Central memory CD8-positive, alpha-beta T cell (primary cell): ENCODE data around the gene PLEKHF1.

ENCODE experiments used
- ATAC-seq: fragments of 150-1000 bp; cut with Tn5 transposase; replicated peaks from 2 replicates; pipeline ENCODE4 v1.10.0; 2022; ENCODE audit warnings: mild to moderate bottlenecking, moderate FRiP score, moderate number of reproducible peaks; ENCODE audit not compliant: poor library complexity, severe bottlenecking; ENCODE audit errors: extremely low read depth
- DNase-seq, 2 donors: peaks; one replicate each; pipeline ENCODE4 v3.0.0; 2021; ENCODE audit warnings: low spot score in 2 of 2
- H3K27ac Mint-ChIP-seq: one replicate; pipeline ENCODE4 v1.8.0; 2022; ENCODE audit warnings: low read depth, mild to moderate bottlenecking, moderate library complexity, mixed read lengths
- H3K27me3 Mint-ChIP-seq: one replicate; pipeline ENCODE4 v1.8.0; 2022; ENCODE audit warnings: mixed read lengths
- H3K36me3 Mint-ChIP-seq: one replicate; pipeline ENCODE4 v1.8.0; 2022; ENCODE audit warnings: mild to moderate bottlenecking, moderate library complexity, mixed read lengths; ENCODE audit not compliant: insufficient read depth
- H3K4me1 Mint-ChIP-seq: one replicate; pipeline ENCODE4 v1.8.0; 2022; ENCODE audit warnings: mixed read lengths
- H3K4me3 Mint-ChIP-seq: one replicate; pipeline ENCODE4 v1.8.0; 2022; ENCODE audit warnings: mild to moderate bottlenecking, moderate library complexity, mixed read lengths
- H3K9me3 Mint-ChIP-seq: one replicate; pipeline ENCODE4 v1.8.0; 2022; ENCODE audit warnings: mixed read lengths

PLEKHF1 gene

GRCh38 chr19:29694669-29695627, 29.7 kb downstream of the PLEKHF1 start:
- Mint-ChIP-seq H3K27me3 (no peaks in the 10 kb centered on the region), H3K4me1 (peaks cover 28% of the 10 kb centered on the region), H3K36me3 (peaks cover 15% of the 10 kb centered on the region), H3K27ac (peak overlapping the region; percentile 94), H3K9me3 (no peaks in the 10 kb centered on the region), H3K4me3 (no peak overlapping the region)
- ATAC-seq (peak; percentile 89), DNase-seq (peak; percentile 71 to 80)

DNA sequence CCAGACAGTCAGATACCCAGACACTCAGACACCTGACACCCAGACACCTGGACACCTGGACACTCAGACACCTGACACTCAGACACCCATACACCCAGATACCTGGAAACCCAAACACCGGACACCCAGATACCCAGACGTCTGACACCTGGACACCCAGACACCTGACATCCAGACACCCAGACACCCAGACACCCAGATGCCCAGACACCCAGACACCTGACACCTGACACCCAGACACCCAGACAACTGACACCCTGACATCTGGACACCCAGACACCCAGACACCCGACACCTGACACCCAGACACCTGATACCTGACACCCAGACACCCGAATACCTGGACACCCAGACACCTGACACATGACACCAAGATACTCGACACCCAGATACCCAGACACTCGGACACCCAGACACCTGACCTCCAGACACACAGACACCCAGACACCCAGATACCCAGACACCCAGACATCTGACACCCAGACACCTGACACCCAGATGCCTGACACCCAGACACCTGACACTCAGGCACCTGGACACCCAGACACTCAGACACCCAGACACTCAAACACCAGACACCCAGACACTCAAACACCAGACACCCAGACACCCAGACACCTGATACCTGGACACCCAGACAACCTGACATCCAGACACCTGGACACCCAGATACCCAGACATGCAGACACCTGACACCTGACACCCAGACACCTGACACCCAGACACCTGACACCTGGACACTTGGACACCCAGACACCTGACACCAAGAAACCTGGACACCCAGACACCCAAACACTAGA, 30.7 kb downstream of the PLEKHF1 start:
- peaks cover 25% of the 10 kb centered on the region for H3K4me1 Mint-ChIP-seq
- no peaks in the 10 kb centered on the region for H3K9me3 Mint-ChIP-seq
- H3K36me3 Mint-ChIP-seq: peaks cover 13% of the 10 kb centered on the region
- no peak for ATAC-seq
- H3K27me3 Mint-ChIP-seq: no peaks in the 10 kb centered on the region
- peak overlapping the region; percentile 94 for H3K27ac Mint-ChIP-seq
- no peak overlapping the region for H3K4me3 Mint-ChIP-seq
- no peak for DNase-seq

DNA sequence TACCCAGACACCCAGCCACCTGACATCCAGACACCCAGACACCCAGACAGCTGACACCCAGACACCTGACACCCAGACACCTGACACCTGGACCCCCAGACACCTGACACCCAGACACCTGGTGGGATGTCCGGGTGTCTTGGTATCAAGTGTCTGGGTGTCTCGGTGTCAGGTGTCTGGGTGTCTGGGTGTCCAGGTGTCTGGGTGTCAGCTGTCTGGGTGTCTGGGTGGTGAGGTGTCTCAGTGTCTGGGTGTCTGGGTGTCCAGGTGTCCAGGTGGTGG, 31.2 kb downstream of the PLEKHF1 start:
- DNase-seq: no peak
- no peak for ATAC-seq
- Mint-ChIP-seq H3K36me3 (peaks cover 15% of the 10 kb centered on the region), H3K4me3 (no peak overlapping the region), H3K9me3 (no peaks in the 10 kb centered on the region), H3K4me1 (peaks cover 21% of the 10 kb centered on the region), H3K27ac (peak overlapping the region; percentile 94), H3K27me3 (no peaks in the 10 kb centered on the region)

DNA sequence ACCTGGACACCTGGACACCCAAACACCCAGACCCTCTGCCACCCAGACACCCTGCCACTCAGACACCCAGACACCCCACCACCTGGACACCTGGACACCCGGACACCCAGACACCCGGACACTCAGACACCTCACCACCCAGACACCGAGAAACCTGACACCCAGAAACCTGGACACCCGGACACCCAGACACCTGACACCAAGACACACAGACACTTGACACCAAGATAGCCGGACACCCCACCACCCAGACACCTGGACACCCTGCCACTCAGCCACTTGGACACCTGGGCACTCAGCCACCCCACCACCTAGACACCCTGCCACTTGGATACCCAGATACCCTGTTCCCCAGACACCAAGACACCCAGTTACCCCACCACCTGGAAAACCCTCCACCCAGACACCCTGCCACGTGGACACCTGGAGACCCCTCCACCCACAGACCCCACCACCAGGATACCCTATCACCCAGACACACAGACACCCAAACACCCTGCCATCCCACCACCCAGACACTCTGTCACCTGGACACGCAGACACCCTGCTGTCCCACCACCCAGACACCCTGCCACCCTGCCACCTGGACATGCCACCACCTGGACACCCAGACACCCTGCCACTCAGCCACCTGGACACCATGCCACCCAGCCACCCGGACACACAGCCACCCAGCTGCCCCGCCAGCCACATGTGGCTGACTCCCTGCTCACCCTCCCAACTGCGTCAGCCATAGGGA, 32.4 kb downstream of the PLEKHF1 start:
- H3K4me1 Mint-ChIP-seq: peaks cover 21% of the 10 kb centered on the region
- H3K27ac Mint-ChIP-seq: peak overlapping the region; percentile 94
- H3K9me3 Mint-ChIP-seq: no peaks in the 10 kb centered on the region
- H3K36me3 Mint-ChIP-seq: peaks cover 20% of the 10 kb centered on the region
- no peak overlapping the region for H3K4me3 Mint-ChIP-seq
- ATAC-seq (no peak), DNase-seq (no peak)
- no peaks in the 10 kb centered on the region for H3K27me3 Mint-ChIP-seq

- Mint-ChIP-seq H3K36me3 (peaks cover 30% of the 10 kb centered on the region), H3K4me1 (peaks cover 14% of the 10 kb centered on the region), H3K9me3 (no peaks in the 10 kb centered on the region), H3K27ac (no peak overlapping the region), H3K27me3 (no peaks in the 10 kb centered on the region), H3K4me3 (no peak overlapping the region)
- DNase-seq (no peak), ATAC-seq (no peak)
Measured at GRCh38 chr19:29699861-29700260, 34.6 kb downstream of the PLEKHF1 start.

- Mint-ChIP-seq H3K9me3 (no peaks in the 10 kb centered on the region), H3K27me3 (no peaks in the 10 kb centered on the region), H3K27ac (no peak overlapping the region), H3K4me1 (peaks cover 8% of the 10 kb centered on the region), H3K4me3 (no peak overlapping the region), H3K36me3 (peaks cover 32% of the 10 kb centered on the region)
- DNase-seq: no peak
- ATAC-seq: no peak
Measured at GRCh38 chr19:29700498-29700897, 35.2 kb downstream of the PLEKHF1 start.

DNA sequence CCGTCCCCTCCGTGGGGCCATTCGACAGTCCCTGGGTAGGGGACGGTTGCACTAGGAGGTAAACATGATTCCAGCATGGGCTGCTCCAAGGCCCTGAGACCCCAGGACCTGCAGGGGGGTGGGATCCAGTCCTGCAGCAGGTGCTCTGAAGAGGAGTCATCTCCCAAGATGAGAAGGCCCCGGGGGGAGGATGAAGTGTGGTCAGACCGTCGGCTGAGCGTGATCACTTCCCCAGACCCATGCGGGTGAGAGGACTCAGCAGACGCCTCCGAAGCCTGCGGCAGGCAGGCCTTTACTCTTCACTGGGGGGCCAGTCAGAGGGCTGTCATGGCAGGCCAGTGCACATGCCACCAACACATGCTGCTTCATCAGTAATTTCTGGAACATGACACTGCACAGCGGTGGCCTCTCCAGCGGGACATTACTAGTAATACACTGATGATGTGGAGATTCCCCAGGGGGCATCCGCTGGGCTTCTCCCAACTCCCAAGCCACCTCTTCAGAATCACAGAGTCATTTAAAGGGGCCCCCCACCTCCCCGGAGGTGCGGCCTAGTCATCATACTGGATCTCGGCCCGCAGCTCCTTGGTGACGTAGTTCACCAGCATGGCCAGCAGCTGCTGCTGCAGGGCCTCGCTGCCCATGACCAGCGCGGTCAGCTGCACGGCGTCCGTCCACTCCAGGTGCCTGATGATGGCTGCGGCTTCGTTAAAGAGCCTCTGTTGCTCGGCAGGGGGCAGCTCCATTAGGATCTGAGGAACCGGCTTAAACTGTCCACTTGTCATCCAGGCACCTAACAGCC, 37.1 kb downstream of the PLEKHF1 start:
- H3K27me3 Mint-ChIP-seq: no peaks in the 10 kb centered on the region
- H3K4me1 Mint-ChIP-seq: peaks cover 5% of the 10 kb centered on the region
- peaks cover 39% of the 10 kb centered on the region for H3K36me3 Mint-ChIP-seq
- ATAC-seq (no peak), DNase-seq (no peak)
- no peak overlapping the region for H3K27ac Mint-ChIP-seq
- H3K9me3 Mint-ChIP-seq: no peaks in the 10 kb centered on the region
- H3K4me3 Mint-ChIP-seq: no peak overlapping the region

DNA sequence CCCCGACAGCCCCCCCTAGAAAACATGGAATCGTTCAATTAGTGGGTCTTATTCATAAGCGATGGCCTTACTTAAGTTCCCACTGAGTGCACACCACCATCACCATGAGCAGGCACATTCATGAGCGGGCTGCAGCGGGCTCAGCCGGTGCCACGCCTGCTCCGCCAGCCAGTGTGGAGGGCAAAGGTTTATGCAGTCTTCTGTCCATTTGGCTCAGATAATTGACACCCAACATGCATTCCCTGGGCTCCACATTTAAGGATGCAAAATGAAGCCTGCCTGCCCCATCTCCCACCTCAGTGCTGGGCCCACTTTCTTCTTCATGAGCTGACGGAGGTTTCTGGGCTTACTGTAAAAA, 37.7 kb downstream of the PLEKHF1 start:
- ATAC-seq (no peak), DNase-seq (no peak)
- Mint-ChIP-seq H3K27me3 (no peaks in the 10 kb centered on the region), H3K9me3 (no peaks in the 10 kb centered on the region), H3K27ac (no peak overlapping the region), H3K36me3 (peaks cover 41% of the 10 kb centered on the region), H3K4me3 (no peak overlapping the region), H3K4me1 (peaks cover 5% of the 10 kb centered on the region)

GRCh38 chr19:29704562-29705558, 39.6 kb downstream of the PLEKHF1 start:
- DNase-seq: no peak
- no peak for ATAC-seq
- peaks cover 43% of the 10 kb centered on the region for H3K36me3 Mint-ChIP-seq
- peak overlapping the region; percentile 71 for H3K27ac Mint-ChIP-seq
- H3K4me1 Mint-ChIP-seq: peaks cover 16% of the 10 kb centered on the region
- no peaks in the 10 kb centered on the region for H3K27me3 Mint-ChIP-seq
- H3K4me3 Mint-ChIP-seq: no peak overlapping the region
- H3K9me3 Mint-ChIP-seq: no peaks in the 10 kb centered on the region

DNA sequence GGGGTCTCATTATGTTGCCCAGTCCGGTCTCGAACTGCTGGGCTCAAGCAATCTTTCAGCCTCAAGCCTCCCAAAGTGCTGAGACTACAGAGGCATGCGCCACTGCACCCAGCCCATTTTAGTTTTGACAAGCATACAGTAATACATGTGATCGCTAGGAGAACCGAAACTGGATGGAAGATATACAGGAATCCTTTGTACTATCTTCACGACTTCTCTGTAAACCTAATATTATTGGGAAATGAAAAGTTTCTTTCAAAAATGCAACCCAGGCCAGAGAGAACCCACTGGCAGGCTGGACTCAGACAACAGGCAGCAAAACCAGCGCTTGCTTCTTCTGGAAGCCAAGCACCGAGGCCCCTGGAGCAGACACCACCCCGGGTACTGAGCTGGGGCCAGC, 40.4 kb downstream of the PLEKHF1 start:
- Mint-ChIP-seq H3K9me3 (no peaks in the 10 kb centered on the region), H3K4me1 (peaks cover 25% of the 10 kb centered on the region), H3K4me3 (no peak overlapping the region), H3K27me3 (no peaks in the 10 kb centered on the region), H3K27ac (no peak overlapping the region), H3K36me3 (peaks cover 46% of the 10 kb centered on the region)
- DNase-seq (no peak), ATAC-seq (no peak)

DNA sequence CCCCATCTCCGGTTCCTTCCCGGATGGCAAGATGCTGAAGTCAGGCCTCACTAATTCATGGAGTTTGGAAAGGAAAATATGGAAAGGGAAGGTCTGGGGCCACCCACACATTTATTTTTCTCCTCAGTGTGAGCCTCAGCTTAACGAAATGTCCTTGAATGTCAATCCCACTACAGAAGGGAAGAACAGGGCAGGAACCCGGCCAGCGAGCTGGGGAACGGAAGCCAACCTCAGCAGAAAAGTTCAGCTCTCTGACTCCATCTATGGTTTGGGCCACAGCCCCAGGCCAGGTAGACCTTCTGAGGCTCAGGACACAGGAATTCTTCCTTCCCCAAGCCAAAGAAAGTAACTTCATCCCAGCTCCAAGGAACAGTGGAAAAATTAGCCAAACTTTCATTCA, 41.4 kb downstream of the PLEKHF1 start:
- no peak overlapping the region for H3K4me3 Mint-ChIP-seq
- peaks cover 45% of the 10 kb centered on the region for H3K36me3 Mint-ChIP-seq
- H3K27me3 Mint-ChIP-seq: no peaks in the 10 kb centered on the region
- DNase-seq (no peak), ATAC-seq (no peak)
- peaks cover 33% of the 10 kb centered on the region for H3K4me1 Mint-ChIP-seq
- H3K9me3 Mint-ChIP-seq: no peaks in the 10 kb centered on the region
- no peak overlapping the region for H3K27ac Mint-ChIP-seq
